NCI-H2227 treated with DMSO at 0.1 percent for 48 hours (cell line): Measurements from ENCODE around the gene PLSCR1.
"Not testable (repeated sequence)": the region's sequence is repeated elsewhere in the genome, so short reads cannot be mapped to it uniquely, and the experiment has no call there.

Experiments used
- DNase-seq: peaks from one replicate; lab custom pipeline; 2025; lab: John Stamatoyannopoulos, UW

PLSCR1 gene

DNA sequence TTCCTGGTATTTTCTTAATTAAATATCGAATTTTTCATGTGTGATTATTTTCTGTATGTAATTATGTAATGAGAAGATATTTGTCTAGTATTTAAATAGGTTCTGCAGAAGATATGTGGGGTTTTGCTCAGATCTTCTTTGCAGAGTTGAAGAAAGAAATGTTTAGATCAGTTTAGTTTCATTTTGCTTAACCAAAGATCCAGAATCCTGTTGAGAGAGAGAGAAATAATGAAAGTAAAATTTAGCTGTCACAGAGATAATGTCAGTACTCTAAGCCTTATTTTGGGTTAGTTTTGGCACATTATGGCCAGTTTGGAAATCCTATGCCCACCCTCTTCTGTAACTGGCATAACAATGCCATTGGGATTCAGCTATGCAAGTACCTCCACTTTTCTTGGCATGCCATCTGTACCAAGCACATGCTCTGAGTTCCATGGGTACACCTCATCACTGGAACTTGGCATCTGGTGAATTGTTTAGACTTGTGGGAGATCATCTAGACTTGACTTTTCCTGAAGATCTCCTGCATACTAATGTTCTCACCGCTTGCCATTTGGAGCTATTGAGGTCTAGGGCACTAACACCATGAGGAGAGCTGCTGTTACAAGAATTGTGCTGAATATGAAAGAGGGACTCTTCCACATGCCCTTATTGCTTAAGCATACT lies 30.9 kb downstream of the PLSCR1 start:
- DNase-seq: no peak

- no peak for DNase-seq
These were observed 32.8 kb downstream of the PLSCR1 start for GRCh38 chr3:146511402-146512134.

DNA sequence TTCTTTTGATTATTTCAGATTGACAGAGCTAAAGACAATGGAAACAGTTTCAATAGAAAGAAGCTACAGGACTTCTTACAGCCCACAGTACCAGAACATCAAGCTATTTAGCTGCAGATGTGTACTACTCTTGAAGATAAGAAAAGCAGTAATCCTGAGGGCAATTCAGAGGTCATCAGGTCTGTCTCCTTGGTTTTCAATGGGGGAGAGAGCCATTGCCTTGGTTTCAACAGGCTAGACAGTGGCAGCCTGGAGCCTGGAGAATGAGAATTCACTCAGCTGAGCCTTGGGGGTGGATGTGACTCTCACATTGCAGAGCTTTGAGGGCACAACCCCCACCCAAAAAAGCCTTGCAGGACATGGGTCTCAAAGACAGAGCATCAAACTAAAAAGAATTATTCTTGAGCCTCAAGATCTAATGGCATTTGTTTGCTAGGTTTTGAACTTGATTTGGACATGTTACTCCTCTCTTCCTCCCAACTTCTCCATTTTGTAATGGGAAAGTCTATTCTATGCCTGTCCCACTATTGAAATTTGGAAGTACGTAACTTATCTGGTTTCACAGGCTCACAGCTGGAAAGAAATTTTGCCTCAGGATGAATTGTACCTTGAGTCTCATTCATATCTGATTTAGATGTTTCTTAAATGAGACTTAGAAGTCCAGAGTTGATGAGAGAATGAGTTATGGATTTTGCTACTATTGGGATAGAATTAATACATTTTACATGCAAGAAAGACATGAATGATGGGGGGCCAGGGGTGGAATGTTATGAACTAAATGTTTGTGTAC lies 36.9 kb downstream of the PLSCR1 start:
- DNase-seq: no peak

DNA sequence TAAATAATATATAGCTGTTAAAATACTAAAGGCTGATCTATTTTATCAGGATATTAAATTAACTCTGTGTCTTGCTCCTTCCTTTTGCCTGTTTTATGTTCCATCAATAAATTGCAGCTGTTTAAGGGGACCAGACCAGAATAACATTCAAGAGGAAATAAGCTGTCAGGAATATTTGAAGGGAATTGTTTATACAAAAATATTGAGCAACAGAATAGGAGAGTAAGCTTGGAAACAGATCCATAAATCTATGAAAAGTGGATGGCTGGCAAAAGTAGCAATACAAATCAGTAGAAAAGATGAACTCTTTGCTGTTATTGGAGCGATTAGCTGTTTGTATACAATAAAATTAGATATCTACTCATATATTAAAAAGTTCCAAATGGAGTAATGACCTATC lies 38.9 kb downstream of the PLSCR1 start:
- DNase-seq: no peak

GRCh38 chr3:146504498-146505197 lies 39.8 kb downstream of the PLSCR1 start:
- DNase-seq: no peak

DNA sequence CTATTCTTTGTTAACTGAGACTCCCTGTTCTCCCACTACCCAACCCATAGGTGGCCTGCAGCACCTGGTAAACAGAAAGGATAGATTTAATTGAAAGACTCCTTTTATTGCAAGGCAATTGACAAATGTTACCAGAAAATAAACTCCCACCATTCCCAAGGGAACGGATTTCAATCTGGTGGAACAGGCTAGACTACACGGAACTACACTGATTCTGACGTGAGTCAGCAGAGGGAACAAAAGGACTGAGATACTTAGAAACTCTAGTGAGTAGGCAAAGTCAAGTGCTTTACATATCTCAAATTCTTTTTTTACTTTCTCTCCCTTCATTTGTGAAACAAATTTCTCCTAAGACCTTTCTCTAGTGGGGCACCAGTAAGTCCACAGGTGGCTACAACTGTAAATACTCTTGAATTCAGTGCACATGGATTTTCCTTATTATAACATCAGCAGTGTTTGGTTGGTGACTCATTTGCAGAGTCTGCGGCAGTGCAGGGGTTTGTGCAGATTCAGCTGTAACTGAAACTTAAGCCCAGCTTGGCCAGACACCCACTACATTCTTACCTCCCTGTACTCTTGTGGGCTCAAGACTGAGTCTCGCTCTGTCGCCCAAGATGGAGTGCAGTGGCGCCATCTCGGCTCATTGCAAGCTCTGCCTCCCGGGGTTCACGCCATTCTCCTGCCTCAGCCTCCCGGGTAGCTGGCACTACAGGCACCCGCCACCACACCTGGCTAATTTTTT lies 40.8 kb downstream of the PLSCR1 start:
- no peak for DNase-seq

DNA sequence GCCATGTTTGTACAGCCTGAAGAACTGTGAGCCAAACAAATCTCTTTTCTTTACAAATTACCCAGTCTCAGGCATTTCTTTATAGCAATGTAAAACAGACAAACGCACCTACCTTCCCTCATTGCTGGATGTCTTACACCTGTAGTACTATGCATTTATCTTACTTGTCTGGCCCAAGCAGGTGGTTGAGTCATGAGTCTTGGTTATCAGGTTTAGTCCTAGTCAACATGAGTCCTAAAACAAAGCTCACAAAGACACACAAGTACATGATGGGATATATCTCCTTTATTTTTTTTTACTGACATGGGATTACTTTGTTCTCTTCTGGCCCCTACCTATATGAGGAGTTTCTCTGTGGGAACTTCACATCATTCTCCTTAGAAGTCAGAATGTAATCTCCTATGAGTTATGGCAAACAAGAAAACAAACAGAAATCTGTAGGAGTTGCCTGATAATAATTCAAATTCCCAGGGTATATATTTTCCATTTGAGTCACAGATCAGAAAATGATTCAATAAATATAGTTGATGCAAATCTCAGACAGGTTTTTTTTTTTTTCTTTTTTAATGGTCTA lies 41.4 kb downstream of the PLSCR1 start:
- DNase-seq: no peak

- no peak for DNase-seq
These were observed 42.7 kb downstream of the PLSCR1 start for GRCh38 chr3:146501752-146502151.

DNA sequence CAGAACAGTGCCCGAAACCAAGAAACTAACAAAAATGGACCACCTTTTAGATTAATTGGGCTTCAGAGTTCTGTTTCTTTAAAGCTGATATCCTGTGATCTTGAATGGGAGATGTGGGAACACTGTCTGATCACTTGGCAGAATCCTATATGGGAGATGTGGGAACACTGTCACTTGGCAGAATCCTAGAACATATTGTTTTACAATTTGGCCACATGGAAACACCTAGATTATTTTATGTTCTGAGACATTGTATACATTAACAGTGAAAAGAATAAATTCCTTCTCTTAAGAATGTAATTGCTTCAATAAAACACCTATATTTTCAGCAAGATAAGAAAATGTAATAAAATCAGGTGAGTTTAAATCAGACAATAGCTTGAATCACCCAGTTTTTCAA lies 44.7 kb downstream of the PLSCR1 start:
- DNase-seq: no peak

GRCh38 chr3:146498002-146498736 lies 46.2 kb downstream of the PLSCR1 start:
- no peak for DNase-seq

- not testable (repeated sequence) for DNase-seq
These were observed 47.1 kb downstream of the PLSCR1 start for GRCh38 chr3:146497145-146497843.

DNA sequence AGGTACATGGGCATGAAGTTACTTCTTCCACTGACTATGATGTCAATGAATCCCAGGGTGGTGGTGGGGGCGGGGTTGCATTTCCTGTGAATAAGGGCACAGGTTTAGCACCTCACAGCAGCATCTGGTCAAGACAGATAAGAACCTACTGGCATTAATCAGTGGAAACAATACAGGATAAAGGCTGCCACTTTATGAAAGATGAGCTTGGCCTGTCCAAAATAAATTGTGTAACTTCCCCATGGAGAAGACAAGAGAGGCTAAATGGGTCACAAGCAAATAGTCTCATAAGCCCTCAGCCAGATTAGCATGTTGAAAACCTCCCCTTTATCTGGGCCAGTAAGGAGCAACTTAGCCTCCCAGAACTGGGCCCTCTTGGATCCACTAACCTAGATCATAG lies 47.7 kb downstream of the PLSCR1 start:
- no peak for DNase-seq

GRCh38 chr3:146496251-146496650 lies 48.2 kb downstream of the PLSCR1 start:
- no peak for DNase-seq

- no peak for DNase-seq
These were observed 50.6 kb downstream of the PLSCR1 start for GRCh38 chr3:146493761-146494160.

DNA sequence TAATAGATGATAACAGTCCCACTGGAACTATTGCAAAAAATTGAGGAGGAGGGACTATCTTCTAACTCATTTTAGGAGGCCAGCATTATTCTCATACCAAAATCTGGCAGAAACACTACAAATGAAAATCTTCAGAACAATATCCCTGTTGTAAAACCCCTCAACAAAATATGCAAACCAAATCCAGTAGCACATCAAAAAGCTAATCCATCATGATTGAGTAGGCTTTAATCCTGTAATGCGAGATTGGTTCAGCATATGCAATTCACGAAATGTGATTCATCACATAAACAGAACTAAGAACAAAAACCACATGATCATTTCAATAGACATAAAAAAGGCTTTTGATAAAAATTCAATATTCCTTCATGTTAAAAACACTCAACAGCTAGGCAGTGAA lies 51.2 kb downstream of the PLSCR1 start:
- DNase-seq: no peak

DNA sequence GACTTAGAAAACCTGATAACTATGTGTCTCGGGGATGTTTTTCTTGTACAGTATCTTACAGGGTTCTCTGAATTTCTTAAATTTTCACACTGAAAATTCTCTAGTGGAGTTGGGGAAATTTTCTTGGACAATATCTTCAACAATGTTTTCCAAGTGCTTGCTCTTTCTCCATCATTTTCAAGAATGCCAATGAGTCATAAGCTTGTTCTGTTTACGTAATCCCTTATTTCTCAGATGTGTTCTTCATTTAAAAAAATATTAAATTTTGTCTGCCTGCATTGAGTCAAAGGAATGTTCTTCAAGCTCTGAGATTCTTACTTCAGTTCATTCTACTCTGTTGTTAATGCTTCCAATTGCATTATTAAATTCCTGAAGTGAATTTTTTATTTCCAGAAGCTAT lies 53.1 kb downstream of the PLSCR1 start:
- DNase-seq: no peak

DNA sequence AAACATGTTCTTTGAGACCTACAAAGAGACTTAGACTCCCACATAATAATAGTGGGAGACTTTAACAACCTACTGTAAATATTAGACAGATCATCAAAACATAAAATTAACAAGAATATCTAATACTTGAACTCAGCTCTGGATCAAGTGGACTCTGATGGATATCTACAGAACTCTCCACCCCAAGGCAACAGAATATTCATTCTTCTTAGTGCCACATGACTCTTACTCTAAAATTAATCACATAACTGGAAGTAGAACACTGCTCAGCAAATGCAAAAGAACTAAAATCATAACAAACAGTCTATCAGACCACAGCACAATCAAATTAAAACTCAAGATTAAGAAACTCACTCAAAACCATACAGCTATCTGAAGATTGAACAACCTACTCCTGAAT lies 59.1 kb downstream of the PLSCR1 start:
- no peak for DNase-seq

DNA sequence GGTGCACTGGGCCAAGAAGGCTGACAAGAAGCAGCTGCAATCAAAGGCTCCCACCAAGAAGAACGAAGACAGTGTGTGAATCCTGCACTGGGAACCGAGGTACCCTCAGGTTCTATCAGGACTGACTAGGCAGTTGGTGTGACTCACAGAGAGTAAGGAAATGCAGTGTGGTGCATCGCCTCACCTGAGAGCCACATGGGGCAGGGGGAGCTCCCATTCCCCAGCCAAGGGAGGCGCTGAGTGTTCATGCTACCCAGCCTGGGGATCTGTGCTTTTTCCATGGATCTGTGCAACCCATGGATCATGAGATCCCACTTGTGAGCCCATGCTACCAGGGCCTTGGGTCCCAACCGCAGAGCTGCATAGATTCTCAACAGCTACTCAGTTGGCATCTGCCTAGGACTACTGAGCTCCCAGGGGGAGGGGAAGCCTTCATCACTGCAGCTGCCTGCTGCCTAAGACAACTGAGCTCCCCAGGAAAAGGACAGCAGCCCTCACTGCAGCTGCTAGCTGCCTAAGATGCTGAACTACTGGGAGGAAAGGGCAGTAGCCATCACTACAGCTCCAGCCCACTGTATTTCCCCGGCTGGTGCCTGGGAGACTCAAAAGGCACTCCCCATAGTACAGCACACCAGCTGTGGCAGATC lies 68.2 kb downstream of the PLSCR1 start:
- DNase-seq: no peak

DNA sequence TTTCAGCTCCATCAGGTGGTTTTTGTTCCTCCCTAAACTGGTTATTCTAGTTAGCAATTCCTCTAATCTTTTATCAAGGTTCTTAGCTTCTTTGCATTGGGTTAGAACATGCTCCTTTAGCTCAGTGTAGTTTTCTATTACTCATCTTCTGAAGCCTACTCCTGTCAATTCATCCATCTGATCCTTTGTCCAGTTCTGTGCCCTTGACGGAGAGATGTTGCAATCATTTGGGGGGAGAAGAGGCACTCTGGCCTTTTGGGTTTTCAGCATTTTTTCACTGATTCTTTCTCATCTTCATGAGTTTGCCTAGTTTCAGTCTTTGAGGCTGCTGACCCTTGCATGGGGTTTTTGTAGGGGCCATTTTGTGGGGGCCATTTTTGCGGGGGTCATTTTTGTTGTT lies 69.4 kb downstream of the PLSCR1 start:
- DNase-seq: not testable (repeated sequence)
